ENCODE measurements around the gene FBXO3. TPM values are rescaled to one million over a fixed set of nuclear protein-coding genes. Genes with fewer than 3 reads are reported as not detected.

Gene FBXO3
- total and polyA plus RNA-seq, 2 of the 13 experiments (the other 11 are each of a cell fraction or from before 2014, with no cell fraction given), result 20.4 to 27.6 TPM

DNA sequence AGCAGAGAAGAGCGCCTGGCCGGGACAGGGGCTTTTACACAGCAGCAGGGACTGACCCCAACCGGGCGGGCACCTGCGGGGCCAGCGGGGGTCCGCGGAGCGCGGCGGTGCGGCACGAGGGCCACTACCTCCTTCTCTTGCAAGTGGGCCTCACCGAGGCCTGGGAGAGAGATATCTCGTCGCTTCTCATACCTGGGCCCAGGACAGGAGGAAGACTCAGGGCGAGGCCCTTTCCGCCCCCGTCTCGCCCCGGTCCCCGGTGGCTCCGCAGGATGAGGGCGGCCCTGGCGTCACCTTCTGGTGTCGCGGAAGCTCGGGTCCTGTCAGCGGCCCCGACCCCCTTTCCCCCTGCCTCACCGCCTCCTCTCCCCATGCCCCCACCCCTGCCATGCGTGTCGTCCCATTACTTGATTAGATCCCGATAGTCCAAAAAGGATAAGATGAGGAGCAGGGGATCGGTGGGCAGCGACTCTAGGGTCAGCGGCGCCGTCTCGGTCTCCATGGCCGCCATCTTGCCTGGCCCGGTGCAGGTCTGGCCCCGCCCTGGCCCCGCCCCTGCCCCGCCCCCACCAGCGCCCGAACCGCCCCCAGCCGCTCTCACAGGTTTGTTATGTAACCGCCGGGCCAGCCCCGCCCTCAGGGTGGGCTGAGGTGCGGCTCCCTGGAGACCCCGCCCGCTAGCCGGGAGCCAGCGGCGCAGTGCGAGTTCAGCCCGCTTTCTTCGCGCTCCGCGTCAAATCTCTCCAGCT is at the start of gene FBXO3 (continued):
- no peak for TF ChIP-seq SNAPC4 (CRISPR knock-in tag; IDR thresholded peaks at IDR 0.05)
- TF ChIP-seq ZFP91 (CRISPR knock-in tag; IDR thresholded peaks at IDR 0.05; ENCODE audit: borderline replicate concordance), result peak; percentile 49
- no peak for TF ChIP-seq HNRNPUL1 (IDR thresholded peaks at IDR 0.05; ENCODE audit: low read depth, low read length)
- TF ChIP-seq ZNF552 (CRISPR knock-in tag; IDR thresholded peaks at IDR 0.05; ENCODE audit: borderline replicate concordance), result no peak
- no peak for TF ChIP-seq RFX5 (IDR thresholded peaks at IDR 0.05; ENCODE audit: low read depth, low read length)
- TF ChIP-seq ZNF333 (CRISPR knock-in tag; IDR thresholded peaks at IDR 0.05; ENCODE audit: borderline replicate concordance), result 0 out of 2 replicates have a peak, but pooled peaks have one; percentile 51
- TF ChIP-seq GATAD2A (CRISPR knock-in tag; IDR thresholded peaks at IDR 0.05), result 0 out of 2 replicates have a peak, but pooled peaks have one; percentile 11
- TF ChIP-seq, protein P1, sequence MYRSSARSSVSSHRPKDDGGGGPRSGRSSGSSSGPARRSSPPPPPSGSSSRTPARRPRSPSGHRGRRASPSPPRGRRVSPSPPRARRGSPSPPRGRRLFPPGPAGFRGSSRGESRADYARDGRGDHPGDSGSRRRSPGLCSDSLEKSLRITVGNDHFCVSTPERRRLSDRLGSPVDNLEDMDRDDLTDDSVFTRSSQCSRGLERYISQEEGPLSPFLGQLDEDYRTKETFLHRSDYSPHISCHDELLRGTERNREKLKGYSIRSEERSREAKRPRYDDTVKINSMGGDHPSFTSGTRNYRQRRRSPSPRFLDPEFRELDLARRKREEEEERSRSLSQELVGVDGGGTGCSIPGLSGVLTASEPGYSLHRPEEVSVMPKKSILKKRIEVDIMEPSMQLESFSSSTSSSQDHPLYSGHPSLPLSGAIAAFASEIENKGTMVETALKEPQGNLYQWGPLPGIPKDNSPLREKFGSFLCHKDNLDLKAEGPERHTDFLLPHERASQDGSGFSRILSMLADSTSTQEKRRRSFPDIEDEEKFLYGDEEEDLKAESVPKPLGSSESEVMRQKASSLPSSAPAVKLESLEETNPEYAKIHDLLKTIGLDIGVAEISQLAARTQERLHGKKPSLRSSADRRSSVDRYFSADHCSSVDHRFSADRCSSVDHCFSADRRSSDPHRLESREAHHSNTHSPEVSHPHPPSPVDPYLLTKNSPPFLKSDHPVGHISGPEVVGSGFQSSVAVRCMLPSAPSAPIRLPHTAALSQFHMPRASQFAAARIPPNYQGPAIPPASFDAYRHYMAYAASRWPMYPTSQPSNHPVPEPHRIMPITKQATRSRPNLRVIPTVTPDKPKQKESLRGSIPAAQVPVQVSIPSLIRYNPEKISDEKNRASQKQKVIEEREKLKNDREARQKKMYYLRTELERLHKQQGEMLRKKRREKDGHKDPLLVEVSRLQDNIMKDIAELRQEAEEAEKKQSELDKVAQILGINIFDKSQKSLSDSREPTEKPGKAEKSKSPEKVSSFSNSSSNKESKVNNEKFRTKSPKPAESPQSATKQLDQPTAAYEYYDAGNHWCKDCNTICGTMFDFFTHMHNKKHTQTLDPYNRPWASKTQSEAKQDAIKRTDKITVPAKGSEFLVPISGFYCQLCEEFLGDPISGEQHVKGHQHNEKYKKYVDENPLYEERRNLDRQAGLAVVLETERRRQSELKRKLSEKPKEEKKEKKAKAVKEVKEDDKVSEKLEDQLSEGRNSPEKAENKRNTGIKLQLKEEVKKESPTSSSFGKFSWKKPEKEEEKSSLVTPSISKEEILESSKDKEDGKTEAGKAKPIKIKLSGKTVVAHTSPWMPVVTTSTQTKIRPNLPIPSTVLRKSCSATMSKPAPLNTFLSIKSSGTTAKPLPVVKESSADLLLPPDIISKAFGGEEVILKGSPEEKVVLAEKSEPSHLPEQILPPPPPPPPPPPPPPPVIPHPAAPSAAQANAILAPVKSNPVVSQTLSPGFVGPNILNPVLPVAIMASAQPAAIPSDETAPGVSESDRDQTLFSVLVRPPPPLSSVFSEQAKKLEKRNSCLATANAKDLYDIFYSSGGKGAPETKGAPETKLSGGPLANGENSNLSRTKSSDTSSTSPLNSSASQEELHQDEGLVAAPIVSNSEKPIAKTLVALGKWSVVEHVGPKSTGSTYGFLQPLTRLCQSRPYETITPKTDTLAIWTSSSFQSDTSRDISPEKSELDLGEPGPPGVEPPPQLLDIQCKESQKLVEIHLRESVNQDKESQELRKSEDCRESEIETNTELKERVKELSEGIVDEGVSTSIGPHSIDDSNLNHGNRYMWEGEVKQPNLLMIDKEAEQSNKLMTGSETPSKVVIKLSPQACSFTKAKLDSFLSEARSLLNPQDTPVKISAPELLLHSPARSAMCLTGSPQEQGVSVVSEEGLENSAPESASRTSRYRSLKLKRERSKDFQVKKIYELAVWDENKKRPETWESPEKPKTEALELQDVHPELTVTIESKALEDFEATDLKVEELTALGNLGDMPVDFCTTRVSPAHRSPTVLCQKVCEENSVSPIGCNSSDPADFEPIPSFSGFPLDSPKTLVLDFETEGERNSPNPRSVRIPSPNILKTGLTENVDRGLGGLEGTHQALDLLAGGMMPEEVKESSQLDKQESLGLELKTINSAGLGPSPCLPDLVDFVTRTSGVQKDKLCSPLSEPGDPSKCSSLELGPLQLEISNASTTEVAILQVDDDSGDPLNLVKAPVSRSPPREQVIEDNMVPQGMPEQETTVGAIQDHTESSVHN (CRISPR knock-in tag; IDR thresholded peaks at IDR 0.05), result no peak
- no peak for TF ChIP-seq STAG1 (CRISPR knock-in tag; IDR thresholded peaks at IDR 0.05)
- TF ChIP-seq HNRNPLL (IDR thresholded peaks at IDR 0.05; ENCODE audit: low read depth, low read length, poor library complexity, severe bottlenecking), result peak; percentile 14
- TF ChIP-seq FLYWCH1 (CRISPR knock-in tag; IDR thresholded peaks at IDR 0.05), result no peak
- no peak for TF ChIP-seq KDM3A (CRISPR knock-in tag; IDR thresholded peaks at IDR 0.05; ENCODE audit: low read depth)
- TF ChIP-seq ZNF850 (CRISPR knock-in tag; conservative IDR thresholded peaks at IDR 0.05), result no peak
- TF ChIP-seq ZNF775 (CRISPR knock-in tag; IDR thresholded peaks at IDR 0.05; ENCODE audit: borderline replicate concordance), result no peak

Measured in HepG2 (cell line).